Spleen (tissue), 11 donors: Measurements from ENCODE around the gene PHKA1. TPM values are rescaled to one million over a fixed set of nuclear protein-coding genes. Genes with fewer than 3 reads are reported as not detected.

Experiments used
- DNase-seq: peaks from one replicate; pipeline ENCODE4 v3.0.0-alpha.2; 2020
- H3K27ac ChIP-seq, 8 donors: fragments of 200-600 bp; sonication (generic) in 7 of 8; 1 replicate in 4 of 8; 2 replicates in 4 of 8; pipeline versions ENCODE4 v1.5.0 to v1.8.0; 2016 to 2021; ENCODE audit warnings: inconsistent platforms in 4 of 8, mild to moderate bottlenecking in 4 of 8, moderate library complexity in 1 of 8
- H3K27me3 ChIP-seq, 7 donors: fragments of 200-600 bp; sonication (generic) in 6 of 7; replicated peaks in 1 of 7; 1 replicate in 4 of 7; 2 replicates in 3 of 7; pipeline versions ENCODE4 v1.5.0 to v1.8.0; 2016 to 2021; ENCODE audit warnings: inconsistent platforms in 3 of 7, mild to moderate bottlenecking in 1 of 7
- H3K36me3 ChIP-seq, 6 donors: fragments of 200-600 bp; sonication (generic) in 5 of 6; 1 replicate in 4 of 6; 2 replicates in 2 of 6; pipeline versions ENCODE4 v1.5.0 to v1.8.0; 2016 to 2021; ENCODE audit warnings: inconsistent platforms in 2 of 6
- H3K4me1 ChIP-seq, 6 donors: fragments of 200-600 bp; sonication (generic) in 5 of 6; 1 replicate in 3 of 6; 2 replicates in 3 of 6; pipeline versions ENCODE4 v1.5.0 to v1.8.0; 2016 to 2021; ENCODE audit warnings: inconsistent platforms in 3 of 6
- H3K4me3 ChIP-seq, 8 donors: fragments of 200-600 bp; sonication (generic) in 7 of 8; 1 replicate in 4 of 8; 2 replicates in 4 of 8; pipeline versions ENCODE4 v1.5.0 to v1.8.0; 2016 to 2021; ENCODE audit warnings: inconsistent platforms in 4 of 8, mild to moderate bottlenecking in 4 of 8, moderate library complexity in 2 of 8
- H3K9me3 ChIP-seq, 8 donors: fragments of 200-600 bp; sonication (generic) in 7 of 8; 1 replicate in 4 of 8; 2 replicates in 4 of 8; pipeline versions ENCODE4 v1.5.0 to v1.8.0; 2016 to 2021; ENCODE audit warnings: inconsistent platforms in 4 of 8
- POLR2A ChIP-seq, 3 donors: fragments of 450-650 bp; IDR thresholded peaks; one replicate each; pipeline ENCODE4 v1.5.1; 2017; ENCODE audit warnings: antibody characterized with exemption in 3 of 3, mild to moderate bottlenecking in 1 of 3
- POLR2AphosphoS5 ChIP-seq, 3 donors: sonication (generic); formaldehyde crosslinking; IDR thresholded peaks; one replicate each; pipeline ENCODE4 v1.5.1; 2017; ENCODE audit warnings: antibody characterized with exemption in 3 of 3
- WGBS, 5 donors: extraction: QIAGEN DNeasy Blood & Tissue Kit in 3 of 5; methylation state at CpG; one replicate each; pipeline versions ENCODE4 v1.1.5 to v1.1.7; 2013 to 2018; 5-methylcytosine and 5-hydroxymethylcytosine counted together
- intact Hi-C: fragments of 100-400 bp; cut with DNase I; formaldehyde crosslinking; loops from one replicate; pipeline ENCODE4 v1.15.0; 2023; ENCODE audit warnings: low total_unique reads
- polyA plus RNA-seq, 3 donors: library from polyadenylated mRNA; stranded (reverse); fragments of 200-250 nt; gene quantifications; one replicate each; pipeline ENCODE4 v1.2.1, GENCODE V29; 2013
- total RNA-seq, 7 donors: library from RNA; depleted of rRNA in 3 of 7; stranded (reverse); fragments of >200 nt in 3 of 7; fragmentation: NEBNext Ultra II Directional in 4 of 7; extraction: Animal tissue kit (Norgen Biotek cat#: 25700) in 4 of 7; gene quantifications; one replicate each; pipeline versions ENCODE4 v1.1.0 to v1.2.1, GENCODE V29; 2016 to 2021
- TF ChIP-seq, protein P1 (sequence below), 11 experiments: fragments of 200-600 bp in 7 of 11; fragments of 450-650 bp in 4 of 11; sonication (generic) in 4 of 11; IDR thresholded peaks in 8 of 11; conservative IDR thresholded peaks in 3 of 11; 1 replicate in 7 of 11; 2 replicates in 4 of 11; pipeline versions ENCODE4 v1.4.0 to v1.8.0; 2016 to 2021; ENCODE audit warnings: antibody characterized with exemption in 11 of 11, inconsistent platforms in 4 of 11, mild to moderate bottlenecking in 1 of 11
- donor health status: healthy with polysubstance abuse.
- donor health status: DM: no; HTN: no; CAD: no; lungs with moderate emphysema.
- donor health status: DM: no; HTN: no; CAD: no.
- donor health status: Bipolar disorder and iron deficiency.
- donor health status: healthy.
- donor health status: DM: no; HTN: no; CAD: no.
- donor health status: DM: yes; HTN: yes; CAD: no.

PHKA1 gene
- total and polyA plus RNA-seq, 10 donors, result 0.67 to 12.7 (median 6.9) TPM

DNA sequence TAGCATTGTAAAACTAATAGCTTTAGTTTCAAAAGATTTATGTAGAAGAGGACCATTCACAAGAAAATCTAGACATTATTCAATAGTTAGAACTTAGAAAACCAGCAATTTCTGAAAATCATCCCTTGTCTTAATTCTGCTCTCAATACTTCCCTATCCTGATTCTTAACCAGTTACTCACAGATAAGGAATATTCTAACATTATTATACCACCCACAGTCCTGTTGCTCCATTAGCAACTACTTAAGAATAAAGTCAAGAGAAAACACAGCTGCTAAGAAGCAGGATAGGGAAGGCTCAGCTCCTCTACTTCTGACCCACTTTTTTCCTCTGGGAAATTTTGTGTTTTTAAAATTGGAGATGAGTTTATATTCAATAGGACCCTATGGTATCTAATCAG lies 47.7 kb downstream of the PHKA1 start:
- Histone ChIP-seq H3K9me3 (peaks cover 0 to 12% (median 0%) of the 10 kb centered on the region in 8 donors), H3K4me3 (no peak overlapping the region), H3K36me3 (no peaks in the 10 kb centered on the region), H3K27me3 (peaks cover 0 to 5% (median 0%) of the 10 kb centered on the region in 7 donors), H3K4me1 (no peaks in the 10 kb centered on the region), H3K27ac (no peak overlapping the region)
- TF ChIP-seq POLR2AphosphoS5 (IDR thresholded peaks at IDR 0.05) (no peak), POLR2A (IDR thresholded peaks at IDR 0.05) (no peak)
- TF ChIP-seq, protein P1, sequence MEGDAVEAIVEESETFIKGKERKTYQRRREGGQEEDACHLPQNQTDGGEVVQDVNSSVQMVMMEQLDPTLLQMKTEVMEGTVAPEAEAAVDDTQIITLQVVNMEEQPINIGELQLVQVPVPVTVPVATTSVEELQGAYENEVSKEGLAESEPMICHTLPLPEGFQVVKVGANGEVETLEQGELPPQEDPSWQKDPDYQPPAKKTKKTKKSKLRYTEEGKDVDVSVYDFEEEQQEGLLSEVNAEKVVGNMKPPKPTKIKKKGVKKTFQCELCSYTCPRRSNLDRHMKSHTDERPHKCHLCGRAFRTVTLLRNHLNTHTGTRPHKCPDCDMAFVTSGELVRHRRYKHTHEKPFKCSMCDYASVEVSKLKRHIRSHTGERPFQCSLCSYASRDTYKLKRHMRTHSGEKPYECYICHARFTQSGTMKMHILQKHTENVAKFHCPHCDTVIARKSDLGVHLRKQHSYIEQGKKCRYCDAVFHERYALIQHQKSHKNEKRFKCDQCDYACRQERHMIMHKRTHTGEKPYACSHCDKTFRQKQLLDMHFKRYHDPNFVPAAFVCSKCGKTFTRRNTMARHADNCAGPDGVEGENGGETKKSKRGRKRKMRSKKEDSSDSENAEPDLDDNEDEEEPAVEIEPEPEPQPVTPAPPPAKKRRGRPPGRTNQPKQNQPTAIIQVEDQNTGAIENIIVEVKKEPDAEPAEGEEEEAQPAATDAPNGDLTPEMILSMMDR (IDR thresholded peaks at IDR 0.05 in 8 of 11, conservative IDR thresholded peaks at IDR 0.05 in 3 of 11), result no peak
- intact Hi-C loops, result no loop called here
- no peak for DNase-seq

DNA sequence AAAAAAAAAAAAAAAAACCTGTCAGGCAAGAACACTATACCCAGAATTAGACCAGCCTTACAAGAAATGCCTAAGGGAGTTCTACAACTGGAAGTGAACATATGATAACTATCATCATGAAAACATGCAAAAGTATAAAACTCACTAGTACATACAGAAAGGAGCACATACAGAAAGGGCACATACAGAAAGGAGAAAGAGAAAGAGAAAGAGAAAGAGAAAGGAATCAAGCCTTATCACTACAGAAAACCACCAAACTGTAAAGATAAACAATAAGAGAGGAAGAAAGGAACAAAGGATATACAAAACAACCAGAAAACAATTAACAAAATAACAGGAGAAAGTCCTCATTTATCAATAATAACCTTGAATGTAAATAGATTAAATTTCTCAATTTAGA lies 50.4 kb downstream of the PHKA1 start:
- H3K36me3 ChIP-seq, result no peaks in the 10 kb centered on the region
- TF ChIP-seq POLR2A (IDR thresholded peaks at IDR 0.05) (no peak), POLR2AphosphoS5 (IDR thresholded peaks at IDR 0.05) (no peak)
- TF ChIP-seq, protein P1 (IDR thresholded peaks at IDR 0.05 in 8 of 11, conservative IDR thresholded peaks at IDR 0.05 in 3 of 11), result no peak
- H3K4me1 ChIP-seq, result no peaks in the 10 kb centered on the region
- H3K27me3 ChIP-seq, result peaks cover 0 to 5% (median 0%) of the 10 kb centered on the region in 7 donors
- H3K4me3 ChIP-seq, result no peak overlapping the region
- H3K27ac ChIP-seq, result no peak overlapping the region
- intact Hi-C loops, result no loop called here
- H3K9me3 ChIP-seq, result peaks cover 0 to 12% (median 0%) of the 10 kb centered on the region in 8 donors
- no peak for DNase-seq

DNA sequence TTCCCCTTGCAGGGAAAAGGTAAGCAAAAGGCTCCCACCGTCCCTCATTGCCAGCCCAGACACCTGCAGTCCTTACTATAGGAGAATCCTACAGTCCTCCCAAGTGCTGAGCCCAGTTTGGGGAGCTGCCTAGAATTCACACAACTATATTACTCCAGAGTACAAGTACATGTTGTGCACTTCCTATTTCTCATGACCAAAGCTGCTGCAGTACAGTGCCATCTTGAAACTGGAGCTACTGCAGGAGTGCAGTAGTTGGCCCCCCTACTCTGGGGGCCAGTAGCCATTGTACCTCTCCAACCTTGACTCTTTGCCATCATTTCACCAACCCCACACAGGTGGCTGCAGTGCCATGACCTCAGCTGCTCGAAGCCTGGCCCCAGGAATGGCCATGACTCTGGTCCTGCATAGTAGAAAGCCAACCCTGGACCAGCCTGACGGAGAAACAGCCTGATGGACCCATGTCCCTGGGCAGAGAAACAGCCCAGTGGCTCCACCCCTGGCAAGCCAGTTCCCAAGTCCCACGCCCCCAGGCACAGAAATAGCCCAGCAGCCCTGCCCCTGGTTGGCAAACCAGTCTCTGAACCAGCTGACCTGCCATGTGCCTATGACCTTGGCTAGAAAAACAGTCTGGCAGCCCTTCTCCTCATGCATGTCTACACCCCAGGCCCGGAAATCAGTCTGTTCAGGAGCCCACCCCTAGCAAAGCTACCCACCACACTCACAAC lies 51.9 kb downstream of the PHKA1 start:
- TF ChIP-seq, protein P1 (IDR thresholded peaks at IDR 0.05 in 8 of 11, conservative IDR thresholded peaks at IDR 0.05 in 3 of 11), result no peak
- TF ChIP-seq POLR2AphosphoS5 (IDR thresholded peaks at IDR 0.05) (no peak), POLR2A (IDR thresholded peaks at IDR 0.05) (no peak)
- whole genome bisulfite sequencing, 5 donors, result 58 to 92% (median 83%) methylated on average over 1 to 5 of the region's 5 CpGs

DNA sequence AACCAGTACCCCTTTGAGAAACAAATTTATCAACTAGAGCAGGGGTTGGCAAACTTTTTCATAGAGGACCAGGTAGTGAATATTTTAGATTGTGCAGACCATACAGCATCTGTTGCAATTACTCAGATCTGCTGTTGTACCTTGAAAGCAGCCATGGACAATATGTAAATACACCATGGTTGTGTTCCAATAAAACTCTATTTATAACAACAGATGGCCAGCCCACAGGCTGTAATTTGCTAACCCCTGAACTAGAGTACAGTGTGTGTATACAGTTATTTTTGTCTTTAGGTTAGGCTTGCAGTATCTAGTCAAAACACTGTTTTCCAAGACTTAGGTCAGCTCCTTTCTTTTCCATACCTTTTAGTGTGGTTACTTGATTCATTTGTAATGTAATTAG lies 54.4 kb downstream of the PHKA1 start:
- no peak overlapping the region for H3K27ac ChIP-seq
- H3K27me3 ChIP-seq, result peaks cover 0 to 11% (median 0%) of the 10 kb centered on the region in 7 donors
- H3K36me3 ChIP-seq, result no peaks in the 10 kb centered on the region
- no peak for TF ChIP-seq POLR2AphosphoS5 (IDR thresholded peaks at IDR 0.05)
- TF ChIP-seq, protein P1 (IDR thresholded peaks at IDR 0.05 in 8 of 11, conservative IDR thresholded peaks at IDR 0.05 in 3 of 11), result no peak
- no peak for TF ChIP-seq POLR2A (IDR thresholded peaks at IDR 0.05)
- H3K4me1 ChIP-seq, result no peaks in the 10 kb centered on the region
- intact Hi-C loops, result no loop called here
- peaks cover 0 to 12% (median 0%) of the 10 kb centered on the region in 8 donors for H3K9me3 ChIP-seq
- no peak overlapping the region for H3K4me3 ChIP-seq
- DNase-seq, result no peak

More for the DNA sequence above, 51.9 kb downstream of the PHKA1 start:
- H3K4me1 ChIP-seq, result no peaks in the 10 kb centered on the region
- no peaks in the 10 kb centered on the region for H3K36me3 ChIP-seq
- no peak overlapping the region for H3K27ac ChIP-seq
- DNase-seq, result peak; percentile 53
- intact Hi-C loops, result no loop called here
- no peak overlapping the region for H3K4me3 ChIP-seq
- peaks cover 0 to 11% (median 0%) of the 10 kb centered on the region in 7 donors for H3K27me3 ChIP-seq
- peaks cover 0 to 12% (median 0%) of the 10 kb centered on the region in 8 donors for H3K9me3 ChIP-seq
